Urothelium cell line (cell line): ENCODE measurements around the gene C20orf173.

Experiments used
- DNase-seq: peaks from one replicate; pipeline ENCODE4 v3.0.0; 2011; ENCODE audit warnings: low spot score, mixed read lengths
- FAIRE-seq: peaks from 2 replicates; lab custom pipeline; 2011; peaks lifted over from hg19 to GRCh38; lab: Jason Lieb, UNC

Gene C20orf173

GRCh38 chr20:35508493-35509218, 20.8 kb downstream of the C20orf173 start:
- no peak for FAIRE-seq
- no peak for DNase-seq

GRCh38 chr20:35506872-35507638, 22.4 kb downstream of the C20orf173 start:
- FAIRE-seq (no peak), DNase-seq (no peak)

DNA sequence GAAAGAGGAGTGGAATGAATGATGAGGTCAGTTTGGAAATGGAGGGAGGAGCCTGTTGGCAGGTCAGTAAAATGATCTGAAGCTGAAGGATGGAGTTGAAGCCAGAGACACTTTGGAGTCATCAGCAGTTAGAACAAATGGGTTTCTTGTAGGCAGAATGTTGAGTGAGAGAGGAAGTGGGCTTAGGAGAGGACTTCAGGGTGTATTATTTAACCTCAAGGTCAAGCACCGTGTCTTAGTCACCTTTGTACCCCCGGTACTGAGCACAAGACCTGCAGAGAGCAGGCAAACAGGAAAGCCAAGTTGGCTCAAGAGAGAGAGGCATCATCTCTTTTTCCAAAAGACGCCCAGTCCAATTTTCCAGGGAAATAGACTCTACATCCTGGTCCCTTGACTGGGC, 23.3 kb downstream of the C20orf173 start:
- no peak for FAIRE-seq
- DNase-seq, result no peak

- no peak for DNase-seq
- no peak for FAIRE-seq
These were observed 24.7 kb downstream of the C20orf173 start for GRCh38 chr20:35504751-35505150.

- DNase-seq (no peak), FAIRE-seq (no peak)
These were observed 25.5 kb downstream of the C20orf173 start for GRCh38 chr20:35503841-35504561.

DNA sequence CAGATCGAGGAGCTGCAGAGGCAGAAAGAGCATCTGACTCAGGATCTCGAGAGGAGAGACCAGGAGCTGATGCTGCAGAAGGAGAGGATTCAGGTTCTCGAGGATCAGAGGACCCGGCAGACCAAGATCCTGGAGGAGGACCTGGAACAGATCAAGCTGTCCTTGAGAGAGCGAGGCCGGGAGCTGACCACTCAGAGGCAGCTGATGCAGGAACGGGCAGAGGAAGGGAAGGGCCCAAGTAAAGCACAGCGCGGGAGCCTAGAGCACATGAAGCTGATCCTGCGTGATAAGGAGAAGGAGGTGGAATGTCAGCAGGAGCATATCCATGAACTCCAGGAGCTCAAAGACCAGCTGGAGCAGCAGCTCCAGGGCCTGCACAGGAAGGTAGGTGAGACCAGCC, 26.2 kb downstream of the C20orf173 start:
- FAIRE-seq, result no peak
- DNase-seq, result no peak

DNA sequence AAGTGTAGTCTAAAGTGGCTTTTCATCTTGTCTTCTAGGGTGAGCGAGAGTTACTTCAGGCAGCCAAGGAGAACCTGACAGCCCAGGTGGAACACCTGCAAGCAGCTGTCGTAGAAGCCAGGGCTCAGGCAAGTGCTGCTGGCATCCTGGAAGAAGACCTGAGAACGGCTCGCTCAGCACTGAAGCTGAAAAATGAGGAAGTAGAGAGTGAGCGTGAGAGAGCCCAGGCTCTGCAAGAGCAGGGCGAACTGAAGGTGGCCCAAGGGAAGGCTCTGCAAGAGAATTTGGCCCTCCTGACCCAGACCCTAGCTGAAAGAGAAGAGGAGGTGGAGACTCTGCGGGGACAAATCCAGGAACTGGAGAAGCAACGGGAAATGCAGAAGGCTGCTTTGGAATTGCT, 27.1 kb downstream of the C20orf173 start:
- DNase-seq (no peak), FAIRE-seq (no peak)

DNA sequence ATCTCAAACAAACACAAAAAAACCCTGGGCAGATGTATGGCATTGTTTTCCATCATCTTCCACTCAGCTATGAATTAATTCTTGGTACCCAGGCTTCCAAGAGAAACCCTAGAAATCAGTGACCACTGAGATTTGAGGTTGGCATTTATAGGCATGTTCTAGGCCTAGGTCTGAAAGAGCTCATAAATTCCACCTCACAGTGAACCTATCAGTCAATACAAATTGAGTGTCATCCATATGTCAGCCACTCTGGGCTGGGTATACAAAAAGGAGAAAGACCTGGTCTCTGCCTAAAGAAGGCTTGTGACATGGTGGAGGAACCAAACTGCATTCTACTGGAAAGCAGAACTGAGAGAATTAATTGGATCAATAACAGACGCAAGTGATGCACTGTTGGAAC, 30.2 kb downstream of the C20orf173 start:
- DNase-seq (no peak), FAIRE-seq (no peak)

GRCh38 chr20:35497780-35498189, 31.7 kb downstream of the C20orf173 start:
- FAIRE-seq, result no peak
- DNase-seq, result no peak

DNA sequence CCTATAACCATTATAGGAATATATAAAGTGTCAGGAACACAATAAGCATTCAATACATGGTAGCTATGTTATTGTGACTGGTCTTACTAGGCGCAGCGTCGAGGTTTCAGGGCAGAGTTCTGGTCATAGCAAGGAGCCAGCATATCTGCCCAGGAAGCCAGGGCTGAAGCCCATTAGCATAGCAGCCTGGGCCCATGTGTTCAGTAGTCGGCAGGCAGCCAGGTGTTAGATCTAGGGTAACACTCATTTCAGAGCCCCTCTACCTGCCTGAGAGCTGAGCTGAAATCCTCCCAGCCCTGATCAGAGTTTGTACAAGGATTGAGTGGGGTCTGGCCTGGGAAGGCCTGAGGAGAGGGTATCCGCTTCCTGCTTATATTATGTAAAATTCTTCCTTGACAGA, 32.1 kb downstream of the C20orf173 start:
- FAIRE-seq (no peak), DNase-seq (no peak)

DNA sequence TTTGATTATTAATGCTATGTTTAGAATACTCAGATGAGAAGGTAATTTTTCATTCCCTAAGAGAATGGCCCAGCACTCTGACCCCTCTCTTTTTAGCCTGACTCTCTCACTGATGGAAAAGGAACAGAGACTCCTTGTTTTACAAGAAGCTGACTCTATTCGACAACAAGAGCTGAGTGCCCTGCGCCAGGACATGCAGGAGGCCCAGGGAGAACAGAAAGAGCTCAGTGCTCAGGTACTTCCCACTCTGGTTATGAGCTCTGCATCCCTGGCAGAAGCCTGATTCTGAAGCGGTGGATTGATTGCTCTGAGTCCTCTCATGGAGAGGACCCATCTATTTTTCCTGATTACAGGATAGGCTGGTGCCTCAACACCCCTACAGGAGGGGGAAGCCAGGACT, 33.0 kb downstream of the C20orf173 start:
- DNase-seq (no peak), FAIRE-seq (no peak)

- FAIRE-seq, result no peak
These were observed 37.1 kb downstream of the C20orf173 start for GRCh38 chr20:35492352-35492751.

GRCh38 chr20:35491823-35492222, 37.6 kb downstream of the C20orf173 start:
- no peak for DNase-seq
- FAIRE-seq, result no peak

More at GRCh38 chr20:35492352-35492751, 37.1 kb downstream of the C20orf173 start:
- no peak for DNase-seq

DNA sequence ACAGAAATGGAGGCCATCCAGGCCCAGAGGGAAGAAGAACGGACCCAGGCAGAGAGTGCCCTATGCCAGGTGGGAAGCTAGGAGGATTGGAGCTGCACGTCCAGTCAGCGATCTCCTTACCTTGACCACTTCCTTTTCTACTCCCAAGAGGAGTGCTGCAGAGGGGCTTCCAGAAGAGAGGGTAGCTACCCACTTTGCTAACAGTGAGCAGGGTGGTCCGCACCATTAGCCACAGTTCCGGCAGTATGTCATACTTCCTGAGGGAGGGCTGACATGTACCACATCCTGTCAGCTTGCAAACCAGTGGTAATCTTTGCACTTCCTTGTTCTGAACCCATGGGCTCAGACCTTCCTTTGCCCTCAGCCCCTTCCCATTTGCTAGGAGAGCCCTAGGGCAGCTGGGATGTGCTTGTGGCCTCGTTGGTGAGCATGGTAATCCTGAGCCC, 38.7 kb downstream of the C20orf173 start:
- DNase-seq (no peak), FAIRE-seq (no peak)

- no peak for FAIRE-seq
These were observed 39.7 kb downstream of the C20orf173 start for GRCh38 chr20:35489717-35490116.

DNA sequence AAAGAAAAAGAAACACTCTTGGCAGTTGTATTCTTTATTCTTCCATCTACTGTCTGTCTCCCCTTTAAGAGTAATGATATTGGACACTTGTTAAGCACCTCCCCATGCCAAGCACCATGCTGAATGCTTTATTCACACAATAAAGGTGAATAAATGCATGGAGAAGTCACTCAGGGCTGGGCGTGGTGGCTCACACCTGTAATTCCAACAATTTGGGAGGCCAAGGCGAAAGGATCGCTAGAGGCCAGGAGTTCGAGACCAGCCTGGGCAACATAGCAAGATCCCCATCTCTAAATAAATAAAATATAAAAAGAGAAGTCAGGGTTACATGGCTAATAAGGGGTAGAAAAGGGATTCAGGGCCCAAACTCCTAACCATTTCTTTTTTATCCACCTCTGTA, 42.0 kb downstream of the C20orf173 start:
- no peak for DNase-seq
- no peak for FAIRE-seq

More at GRCh38 chr20:35489717-35490116, 39.7 kb downstream of the C20orf173 start:
- no peak for DNase-seq

DNA sequence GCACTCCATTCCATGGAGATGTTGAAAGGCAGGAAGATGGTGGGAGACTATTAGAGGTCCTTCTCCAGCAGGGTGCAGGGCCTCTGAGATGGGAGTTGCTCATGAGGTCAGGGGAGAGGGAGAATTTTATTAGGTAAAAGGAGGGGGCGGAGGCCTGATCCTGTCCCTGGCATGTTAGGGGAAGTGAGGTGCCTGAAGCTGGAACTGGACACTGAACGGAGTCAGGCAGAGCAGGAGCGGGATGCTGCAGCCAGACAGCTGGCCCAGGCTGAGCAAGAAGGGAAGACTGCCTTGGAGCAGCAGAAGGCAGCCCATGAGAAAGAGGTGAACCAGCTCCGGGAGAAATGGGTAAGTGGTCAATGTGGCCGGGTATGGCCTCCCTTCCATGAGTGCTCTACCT, 49.7 kb downstream of the C20orf173 start:
- FAIRE-seq (no peak), DNase-seq (no peak)

- no peak for DNase-seq
- FAIRE-seq, result no peak
These were observed 50.5 kb downstream of the C20orf173 start for GRCh38 chr20:35478804-35479472.
